ENCODE data around the gene CYP39A1.

Gene CYP39A1

GRCh38 chr6:46592740-46593139 lies 59.9 kb downstream of the CYP39A1 start:
- no peak for DNase-seq (ENCODE audit: low read depth in 1 of 2, low spot score in 1 of 2)

DNA sequence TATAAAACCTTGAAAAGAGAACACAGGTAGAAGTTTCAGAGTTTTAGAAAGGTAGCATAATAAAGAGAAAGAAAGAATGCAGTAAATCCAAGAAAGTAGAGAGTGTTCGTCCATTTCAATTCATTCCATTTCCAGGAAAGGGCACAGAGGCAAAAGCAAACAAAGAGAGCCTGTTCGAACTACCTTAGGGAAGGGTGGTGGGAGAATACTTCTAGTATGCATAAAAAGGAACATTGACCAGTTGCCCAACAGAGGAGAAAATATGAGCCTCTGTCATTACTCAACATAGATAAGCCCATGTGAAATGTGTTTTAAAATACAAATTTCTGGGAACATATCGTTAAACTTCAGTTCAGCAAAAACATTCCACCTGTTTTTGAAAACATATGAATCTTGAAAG lies 60.6 kb downstream of the CYP39A1 start:
- DNase-seq (ENCODE audit: low read depth in 1 of 2, low spot score in 1 of 2) = no peak

DNA sequence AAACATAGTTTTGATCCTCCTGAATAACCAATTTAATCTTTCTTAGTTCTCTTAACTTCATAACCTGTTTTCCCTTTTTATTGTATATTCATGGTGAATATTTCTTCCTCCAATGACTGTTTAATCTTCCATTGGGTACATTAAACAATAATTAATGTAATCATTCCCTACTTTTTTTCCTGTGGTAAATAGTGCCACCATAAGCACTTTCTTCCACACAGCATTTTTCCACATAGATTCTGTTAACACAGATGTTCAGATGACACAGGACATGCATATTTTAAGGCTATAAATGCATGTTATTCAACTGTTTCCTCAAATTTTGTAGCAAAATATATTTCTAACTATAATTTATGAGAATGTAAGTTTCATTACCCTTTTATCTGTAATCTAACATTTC lies 61.9 kb downstream of the CYP39A1 start:
- DNase-seq (ENCODE audit: low read depth in 1 of 2, low spot score in 1 of 2) = no peak

DNA sequence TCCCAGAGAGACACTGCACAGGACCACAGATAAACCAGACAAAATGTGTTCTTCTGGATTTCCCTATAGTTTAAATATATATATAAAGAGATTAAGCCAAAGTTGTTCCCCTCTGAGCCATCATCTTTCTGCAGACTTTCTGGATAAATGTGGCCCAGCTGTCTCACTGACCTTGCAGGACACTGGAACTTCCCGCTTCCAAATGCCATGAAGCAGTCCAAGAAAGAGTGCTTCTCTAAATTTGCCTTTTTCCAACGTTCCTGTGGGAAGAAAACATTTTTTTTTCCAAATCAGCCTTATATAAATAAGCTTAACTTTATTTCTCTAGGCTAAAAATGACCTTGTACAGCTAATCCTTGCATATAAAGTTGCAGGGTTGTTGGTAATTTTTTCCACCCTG lies 65.7 kb downstream of the CYP39A1 start:
- no peak for DNase-seq (ENCODE audit: low read depth in 1 of 2, low spot score in 1 of 2)

DNA sequence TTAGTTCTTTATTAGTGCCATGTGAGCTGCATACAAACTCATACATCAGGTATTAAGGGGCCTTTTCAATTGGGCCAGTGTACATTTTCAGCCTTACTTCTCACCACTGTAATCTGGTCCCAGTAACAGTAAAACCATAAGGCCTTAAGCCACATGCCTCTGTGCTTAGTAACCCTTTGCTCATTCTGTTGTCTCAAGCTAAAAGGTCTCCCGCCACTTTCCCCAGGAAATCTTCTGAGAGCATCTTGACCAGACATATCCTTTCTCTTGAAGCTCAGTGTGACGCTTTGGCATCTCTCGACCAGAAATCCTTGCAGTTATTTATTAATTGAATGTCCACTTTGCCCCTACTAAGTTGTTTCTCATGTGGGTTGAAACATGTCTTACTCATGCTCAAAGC lies 68.0 kb downstream of the CYP39A1 start:
- no peak for DNase-seq (ENCODE audit: low read depth in 1 of 2, low spot score in 1 of 2)

- no peak for DNase-seq (ENCODE audit: low read depth in 1 of 2, low spot score in 1 of 2)
Measured at GRCh38 chr6:46583721-46584120, 68.9 kb downstream of the CYP39A1 start.

DNA sequence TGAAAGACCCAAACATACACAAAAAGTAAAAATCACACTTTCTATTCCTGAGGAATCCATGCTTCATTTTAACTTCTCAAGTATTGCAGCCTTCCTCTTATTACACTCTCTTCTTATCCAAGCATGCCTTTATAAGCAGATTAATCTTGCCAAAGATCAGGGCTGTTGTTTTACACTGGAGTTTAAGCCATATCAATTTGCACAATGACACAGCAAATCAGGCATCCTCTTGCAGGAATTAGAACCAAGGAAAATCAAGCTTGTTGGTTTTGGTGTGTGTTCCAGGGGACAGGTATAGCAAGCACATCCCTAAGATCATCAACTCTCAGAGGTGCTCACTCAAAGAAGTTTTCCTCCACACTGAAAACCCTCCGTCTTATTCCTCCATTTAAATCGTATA lies 69.5 kb downstream of the CYP39A1 start:
- no peak for DNase-seq (ENCODE audit: low read depth in 1 of 2, low spot score in 1 of 2)

- DNase-seq (ENCODE audit: low read depth in 1 of 2, low spot score in 1 of 2) = no peak
Measured at GRCh38 chr6:46581459-46582177, 71.0 kb downstream of the CYP39A1 start.

DNA sequence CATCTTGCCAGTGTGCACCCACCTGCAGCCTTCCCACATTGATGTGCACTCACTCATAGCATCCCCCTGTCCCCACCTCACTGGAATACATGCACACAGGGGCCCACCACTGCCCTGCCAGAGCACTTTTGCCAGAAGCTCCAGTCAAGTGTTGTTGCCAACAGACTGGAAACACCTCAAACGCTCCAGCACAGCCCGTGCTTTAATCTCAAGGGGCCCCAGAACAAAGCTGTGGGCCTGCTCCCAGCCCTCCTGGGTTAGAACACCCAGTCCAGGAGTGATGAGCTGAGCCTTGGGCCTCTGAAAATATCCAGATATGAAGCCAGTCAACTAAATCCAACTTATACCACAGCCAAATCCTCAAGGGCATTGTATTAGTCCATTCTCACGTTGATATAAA lies 77.1 kb downstream of the CYP39A1 start:
- DNase-seq (ENCODE audit: low read depth in 1 of 2, low spot score in 1 of 2) = no peak

DNA sequence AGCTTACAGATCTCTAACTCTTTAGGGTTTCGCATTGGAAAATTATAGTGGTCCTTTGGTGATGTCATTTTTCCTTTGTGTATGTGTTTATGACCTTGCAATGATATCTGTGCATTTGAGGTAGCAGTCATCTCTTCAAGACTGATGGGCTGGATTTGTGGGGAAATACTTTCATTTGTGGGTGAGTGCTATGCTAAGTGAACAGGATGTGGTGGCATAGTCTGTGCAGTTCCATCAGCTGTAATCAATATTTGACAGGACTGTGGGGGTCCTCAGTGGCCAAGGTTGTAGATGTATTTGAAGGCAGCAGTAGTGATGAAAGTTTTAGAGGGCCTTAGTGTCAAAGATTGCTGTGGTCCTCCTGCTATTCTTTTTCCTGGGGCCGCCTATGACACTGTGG lies 79.5 kb downstream of the CYP39A1 start:
- DNase-seq (ENCODE audit: low read depth in 1 of 2, low spot score in 1 of 2) = no peak

GRCh38 chr6:46565531-46565930 lies 87.1 kb downstream of the CYP39A1 start:
- DNase-seq (ENCODE audit: low read depth in 1 of 2, low spot score in 1 of 2) = no peak

GRCh38 chr6:46563924-46564323 lies 88.7 kb downstream of the CYP39A1 start:
- DNase-seq (ENCODE audit: low read depth in 1 of 2, low spot score in 1 of 2) = no peak

DNA sequence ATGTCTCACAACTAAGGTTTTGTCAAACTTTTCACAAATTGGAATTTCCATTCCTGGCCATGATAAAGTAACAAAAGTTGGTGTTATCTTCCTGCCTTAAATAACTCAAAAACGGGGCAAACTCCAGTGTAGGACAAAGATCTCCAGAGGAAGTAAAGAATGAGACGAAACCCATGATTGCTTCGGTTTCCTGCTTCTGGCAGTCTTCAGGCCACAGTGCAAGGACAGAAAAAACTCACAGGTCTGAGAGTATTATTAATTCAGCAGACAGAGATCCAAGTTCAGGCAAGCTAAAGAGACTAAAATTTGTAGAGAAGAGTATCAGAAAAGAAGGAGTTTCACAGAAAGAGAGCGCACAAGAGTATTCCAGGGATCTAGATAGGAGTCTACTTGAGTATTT lies 96.6 kb downstream of the CYP39A1 start:
- DNase-seq (ENCODE audit: low read depth in 1 of 2, low spot score in 1 of 2) = no peak

- DNase-seq (ENCODE audit: low read depth in 1 of 2, low spot score in 1 of 2) = no peak
Measured at GRCh38 chr6:46555129-46555528, 97.5 kb downstream of the CYP39A1 start.

- DNase-seq (ENCODE audit: low read depth in 1 of 2, low spot score in 1 of 2) = no peak
Measured at GRCh38 chr6:46549155-46549554, 103.5 kb downstream of the CYP39A1 start.

DNA sequence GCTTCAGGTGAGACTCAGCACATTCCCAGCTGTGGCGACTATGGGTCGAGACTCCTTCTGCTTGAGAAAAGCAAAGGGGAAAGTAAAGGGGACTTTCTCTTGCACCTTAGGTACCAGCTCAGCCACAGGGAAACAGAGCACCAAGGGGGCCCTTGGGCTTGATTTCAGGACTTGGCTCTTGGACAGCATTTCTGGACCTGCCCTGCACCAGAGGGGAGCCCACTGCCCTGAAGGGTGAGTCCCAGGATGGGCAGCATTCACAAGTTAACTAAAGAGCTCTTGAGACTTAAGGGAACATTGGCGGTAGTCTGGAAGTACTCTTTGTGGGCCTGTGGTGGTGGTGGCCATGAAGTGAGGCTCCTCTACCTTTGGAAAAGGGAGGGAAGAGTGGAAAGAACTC lies 111.1 kb downstream of the CYP39A1 start:
- DNase-seq (ENCODE audit: low read depth in 1 of 2, low spot score in 1 of 2) = no peak

DNA sequence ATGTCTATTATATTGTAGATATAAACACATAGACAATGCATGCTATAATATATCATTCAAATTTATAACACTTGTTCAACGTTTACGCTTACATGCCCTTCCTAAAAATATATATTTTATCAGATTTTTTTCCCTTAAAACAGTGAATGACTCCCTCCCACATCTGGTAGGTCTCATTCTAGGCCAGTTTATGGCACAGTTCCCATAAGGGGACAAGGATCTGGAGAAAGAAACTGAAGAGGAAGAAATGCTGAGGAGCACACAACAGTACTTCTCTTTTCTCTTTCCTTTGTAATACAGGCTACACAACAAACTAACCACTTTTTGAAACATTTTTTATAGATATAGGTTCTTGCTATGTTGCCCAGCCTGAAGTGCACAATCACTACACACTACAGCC lies 112.8 kb downstream of the CYP39A1 start:
- DNase-seq (ENCODE audit: low read depth in 1 of 2, low spot score in 1 of 2) = no peak

- DNase-seq (ENCODE audit: low read depth in 1 of 2, low spot score in 1 of 2) = no peak
Measured at GRCh38 chr6:46538800-46539480, 113.7 kb downstream of the CYP39A1 start.

DNA sequence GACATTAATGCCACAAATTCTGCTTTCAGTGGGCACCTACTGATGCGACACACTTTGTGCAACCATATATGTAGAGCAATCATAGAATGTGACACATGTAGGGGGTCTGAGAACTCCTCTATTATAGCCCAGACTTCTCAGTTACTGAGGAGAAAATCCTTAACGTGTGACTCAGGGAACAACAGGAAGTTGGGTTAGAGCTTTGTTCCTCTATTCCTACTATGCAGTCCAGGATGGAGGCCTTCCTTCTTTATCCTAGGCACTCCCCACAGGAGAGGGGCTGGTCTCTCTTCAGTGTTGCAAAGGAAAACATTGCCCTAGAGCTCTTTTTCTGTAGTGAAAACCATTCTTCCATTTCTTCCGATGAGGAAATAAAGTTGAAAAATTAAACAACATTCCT lies 121.7 kb downstream of the CYP39A1 start:
- no peak for DNase-seq (ENCODE audit: low read depth in 1 of 2, low spot score in 1 of 2)

DNA sequence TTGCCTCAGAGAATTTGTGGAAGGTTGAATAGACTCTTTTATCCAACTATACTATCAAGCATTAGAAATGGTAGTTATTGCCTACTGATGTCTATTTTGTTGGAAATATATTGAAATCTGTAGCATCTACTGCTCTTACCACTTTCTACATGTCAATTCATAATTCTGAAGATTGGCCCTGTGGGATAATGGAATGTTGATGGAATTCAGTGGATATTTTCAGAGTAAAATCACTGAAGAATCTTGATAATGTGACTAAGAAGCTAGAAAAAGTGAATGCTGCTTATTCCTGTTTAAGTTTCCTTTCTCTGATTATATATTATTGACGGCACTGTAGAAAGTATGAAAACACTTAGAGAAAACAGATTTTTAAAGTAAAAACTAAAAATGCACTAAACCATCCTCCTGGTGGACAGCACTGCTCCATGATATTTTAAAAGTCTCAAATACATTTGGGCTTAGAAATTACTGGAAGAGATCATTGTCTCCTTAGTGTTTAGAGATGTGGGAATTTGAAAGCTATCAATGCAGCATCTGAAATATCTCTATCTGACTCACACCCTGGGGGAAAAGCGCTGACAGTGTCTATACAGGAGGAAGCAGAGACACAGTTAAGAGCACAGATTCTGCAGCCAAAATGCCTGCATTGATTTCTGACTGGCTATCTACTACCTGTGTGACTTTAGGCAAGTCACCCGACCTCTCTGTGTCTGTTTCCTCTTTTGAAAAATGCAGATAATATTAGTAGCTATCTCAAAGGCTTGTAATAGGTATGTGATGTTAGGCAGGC lies 123.5 kb downstream of the CYP39A1 start:
- DNase-seq (ENCODE audit: low read depth in 1 of 2, low spot score in 1 of 2) = no peak

- no peak for DNase-seq (ENCODE audit: low read depth in 1 of 2, low spot score in 1 of 2)
Measured at GRCh38 chr6:46526607-46527006, 126.0 kb downstream of the CYP39A1 start.

- no peak for DNase-seq (ENCODE audit: low read depth in 1 of 2, low spot score in 1 of 2)
Measured at GRCh38 chr6:46525583-46525982, 127.0 kb downstream of the CYP39A1 start.

All from activated CD4-positive, alpha-beta T cell treated with anti-CD3 and anti-CD28 coated beads, Interleukin-2, amount 50 U/mL, for 24 hours (primary cell).